Osteocyte (in vitro differentiated cells): Measurements from ENCODE around the gene ORC1. TPM values are rescaled to one million over a fixed set of nuclear protein-coding genes. Genes with fewer than 3 reads are reported as not detected.
A peak's percentile ranks its signal among the peaks of the same experiment; 100 is the strongest.

Source experiments
- DNase-seq: peaks from one replicate; pipeline ENCODE4 v3.0.0; 2021; ENCODE audit warnings: mixed read lengths; ENCODE audit not compliant: unreplicated experiment; ENCODE audit errors: extremely low spot score
- H3K27ac Mint-ChIP-seq: one replicate; pipeline ENCODE4 v1.8.0; 2021; ENCODE audit warnings: mild to moderate bottlenecking, mixed read lengths; ENCODE audit not compliant: unreplicated experiment
- H3K27me3 Mint-ChIP-seq: one replicate; pipeline ENCODE4 v1.8.0; 2021; ENCODE audit warnings: mixed read lengths; ENCODE audit not compliant: unreplicated experiment
- H3K36me3 Mint-ChIP-seq: one replicate; pipeline ENCODE4 v1.8.0; 2021; ENCODE audit warnings: mixed read lengths; ENCODE audit not compliant: unreplicated experiment
- H3K4me1 Mint-ChIP-seq: one replicate; pipeline ENCODE4 v1.8.0; 2021; ENCODE audit warnings: mixed read lengths; ENCODE audit not compliant: unreplicated experiment
- H3K4me3 Mint-ChIP-seq: one replicate; pipeline ENCODE4 v1.8.0; 2021; ENCODE audit warnings: mild to moderate bottlenecking, moderate library complexity, mixed read lengths; ENCODE audit not compliant: unreplicated experiment
- H3K9me3 Mint-ChIP-seq: one replicate; pipeline ENCODE4 v1.8.0; 2021; ENCODE audit warnings: mixed read lengths; ENCODE audit not compliant: unreplicated experiment
- CTCF ChIP-seq: fragments of 200-600 bp; sonication (generic); IDR thresholded peaks from 2 replicates; pipeline ENCODE4 v1.5.0; 2021; ENCODE audit warnings: antibody characterized with exemption, mild to moderate bottlenecking, moderate library complexity
- total RNA-seq: library from RNA; stranded (reverse); gene quantifications from 2 replicates; pipeline ENCODE4 v1.2.1, GENCODE V29; 2021

The ORC1 gene
- total RNA-seq, 1 donor from 2014 or later = 3.0 TPM

- no peak overlapping the region for H3K4me3 Mint-ChIP-seq
- H3K9me3 Mint-ChIP-seq = no peaks in the 10 kb centered on the region
- no peak for TF ChIP-seq CTCF
- no peaks in the 10 kb centered on the region for H3K4me1 Mint-ChIP-seq
- H3K27ac Mint-ChIP-seq = no peak overlapping the region
- peaks cover 46% of the 10 kb centered on the region for H3K36me3 Mint-ChIP-seq
- no peak for DNase-seq
- H3K27me3 Mint-ChIP-seq = no peaks in the 10 kb centered on the region
These were observed 12.6 kb upstream of the ORC1 start for GRCh38 chr1:52416811-52417210.

GRCh38 chr1:52414942-52415341, 10.7 kb upstream of the ORC1 start:
- Mint-ChIP-seq H3K27ac (no peak overlapping the region), H3K4me3 (no peak overlapping the region), H3K4me1 (no peaks in the 10 kb centered on the region), H3K9me3 (no peaks in the 10 kb centered on the region), H3K27me3 (no peaks in the 10 kb centered on the region), H3K36me3 (peaks cover 58% of the 10 kb centered on the region)
- DNase-seq = no peak
- no peak for TF ChIP-seq CTCF

- no peak overlapping the region for H3K27ac Mint-ChIP-seq
- H3K36me3 Mint-ChIP-seq = peaks cover 63% of the 10 kb centered on the region
- no peak for DNase-seq
These were observed 9.3 kb upstream of the ORC1 start for GRCh38 chr1:52413410-52413989.

GRCh38 chr1:52404975-52405338, 734 bp upstream of the ORC1 start:
- DNase-seq = no peak
- peak overlapping the region; percentile 100 for H3K4me3 Mint-ChIP-seq
- no peak for TF ChIP-seq CTCF
- H3K9me3 Mint-ChIP-seq = no peaks in the 10 kb centered on the region
- H3K27ac Mint-ChIP-seq = peak overlapping the region; percentile 95
- H3K36me3 Mint-ChIP-seq = peaks cover 18% of the 10 kb centered on the region
- no peaks in the 10 kb centered on the region for H3K27me3 Mint-ChIP-seq
- peaks cover 34% of the 10 kb centered on the region for H3K4me1 Mint-ChIP-seq

More at GRCh38 chr1:52413410-52413989, 9.3 kb upstream of the ORC1 start:
- no peak overlapping the region for H3K4me3 Mint-ChIP-seq
- no peak for TF ChIP-seq CTCF
- no peaks in the 10 kb centered on the region for H3K27me3 Mint-ChIP-seq
- no peaks in the 10 kb centered on the region for H3K9me3 Mint-ChIP-seq
- no peaks in the 10 kb centered on the region for H3K4me1 Mint-ChIP-seq

GRCh38 chr1:52403566-52404115, 582 bp downstream of the ORC1 start:
- H3K9me3 Mint-ChIP-seq = no peaks in the 10 kb centered on the region

More at GRCh38 chr1:52403566-52404115, 582 bp downstream of the ORC1 start:
- peaks cover 11% of the 10 kb centered on the region for H3K36me3 Mint-ChIP-seq
- peaks cover 34% of the 10 kb centered on the region for H3K4me1 Mint-ChIP-seq
- peak overlapping the region; percentile 95 for H3K27ac Mint-ChIP-seq
- peak overlapping the region; percentile 100 for H3K4me3 Mint-ChIP-seq
- no peak for TF ChIP-seq CTCF
- H3K27me3 Mint-ChIP-seq = no peaks in the 10 kb centered on the region
- DNase-seq = no peak
